Kidney capillary endothelial cell (primary cell): ENCODE results near the gene DCTN1.
"Not testable (repeated sequence)": the region's sequence is repeated elsewhere in the genome, so short reads cannot be mapped to it uniquely, and the experiment has no call there.

ENCODE experiments used
- DNase-seq: peaks from one replicate; pipeline ENCODE4 v3.0.0-alpha.2; 2018; ENCODE audit warnings: low spot score

Gene DCTN1

DNA sequence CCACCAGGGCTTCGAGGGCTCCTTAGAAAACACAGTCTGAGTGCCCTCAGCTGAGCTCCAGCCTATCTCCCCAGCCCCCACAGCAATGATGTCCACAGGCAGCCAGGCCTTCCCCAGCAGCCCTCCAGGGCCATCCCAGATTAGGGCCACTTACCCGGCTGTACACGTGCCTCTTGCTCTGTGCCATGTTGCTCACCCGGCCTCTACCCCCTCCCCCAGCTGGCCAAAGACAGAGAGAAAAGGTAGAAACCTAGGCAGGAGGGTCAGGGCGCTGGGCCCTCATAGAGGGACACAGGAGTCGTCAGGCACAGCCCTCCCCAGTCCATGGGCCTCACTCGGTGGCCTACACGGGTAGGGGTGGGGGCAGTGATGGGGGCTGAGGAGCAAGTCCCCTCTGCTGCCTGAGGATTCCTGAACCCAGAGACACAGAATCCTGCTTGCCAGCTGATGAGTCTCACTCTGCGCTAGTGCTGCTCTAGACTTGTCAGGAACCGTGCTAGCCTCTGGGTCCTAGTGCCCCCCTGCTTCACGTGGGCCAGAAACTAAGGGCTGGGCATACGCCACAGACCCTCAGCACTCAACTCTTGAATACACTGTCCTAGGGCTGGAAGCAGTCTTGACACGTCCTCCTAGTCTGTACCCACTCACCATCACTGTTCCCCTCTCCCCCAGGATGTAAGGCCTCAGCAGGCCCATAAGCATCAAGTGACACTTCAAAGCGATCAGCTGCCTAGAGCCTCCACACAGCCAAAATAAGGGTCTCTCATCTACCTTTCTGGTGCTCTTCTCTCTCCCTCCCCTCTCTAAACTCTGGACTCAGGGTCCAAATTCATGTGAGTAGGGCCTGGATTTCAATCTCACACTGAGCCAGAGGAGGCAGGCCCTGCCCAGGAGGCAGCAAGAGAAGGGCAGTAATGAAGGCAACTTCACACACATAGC, at the start of gene DCTN1:
Gene DCTN1 (minus strand): TSS at position 461 of the 939 bp plus-strand sequence. CDS start 274 bp downstream, at position 187.
- DNase-seq, result peak; percentile 23

DNA sequence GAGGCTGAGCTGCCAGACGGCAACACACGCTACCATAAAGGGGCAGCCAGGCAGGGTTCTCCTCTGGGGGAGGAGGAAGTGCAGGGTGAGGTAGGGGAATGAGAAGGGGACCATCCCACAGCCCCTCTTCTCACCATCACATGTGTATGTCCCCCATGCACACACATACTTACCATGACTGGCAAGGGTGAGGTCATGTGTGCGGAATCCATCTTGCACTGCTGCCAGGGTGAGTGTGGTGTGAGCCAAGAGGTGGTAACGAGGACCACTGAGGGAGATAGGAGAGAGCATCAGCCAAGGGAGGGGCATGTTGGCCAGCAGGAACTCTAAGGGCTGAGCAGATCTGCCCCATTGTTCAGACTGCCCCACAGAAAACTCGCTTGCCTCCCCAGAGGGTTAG, 48.6 kb upstream of the DCTN1 start:
- DNase-seq, result no peak

DNA sequence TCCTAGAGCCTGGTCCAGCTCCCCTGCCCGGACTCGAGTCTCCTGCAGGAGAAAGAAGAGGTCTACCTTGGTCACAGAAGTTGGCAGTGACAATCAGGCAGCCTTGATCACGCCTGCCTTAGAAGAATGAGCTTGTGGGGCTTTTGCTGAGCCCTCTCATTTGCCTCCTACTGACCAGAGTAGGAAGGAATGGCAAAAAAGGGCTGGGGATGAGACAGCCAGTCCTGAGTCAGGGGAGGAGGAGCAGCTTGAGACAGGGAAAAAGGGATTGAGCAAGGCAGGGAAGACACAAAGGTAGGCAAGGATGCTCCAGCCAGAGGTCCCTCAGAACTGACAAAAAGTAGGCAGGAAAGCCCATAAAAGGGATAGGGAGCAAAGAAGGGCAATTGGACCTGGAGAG, 47.4 kb upstream of the DCTN1 start:
- no peak for DNase-seq

DNA sequence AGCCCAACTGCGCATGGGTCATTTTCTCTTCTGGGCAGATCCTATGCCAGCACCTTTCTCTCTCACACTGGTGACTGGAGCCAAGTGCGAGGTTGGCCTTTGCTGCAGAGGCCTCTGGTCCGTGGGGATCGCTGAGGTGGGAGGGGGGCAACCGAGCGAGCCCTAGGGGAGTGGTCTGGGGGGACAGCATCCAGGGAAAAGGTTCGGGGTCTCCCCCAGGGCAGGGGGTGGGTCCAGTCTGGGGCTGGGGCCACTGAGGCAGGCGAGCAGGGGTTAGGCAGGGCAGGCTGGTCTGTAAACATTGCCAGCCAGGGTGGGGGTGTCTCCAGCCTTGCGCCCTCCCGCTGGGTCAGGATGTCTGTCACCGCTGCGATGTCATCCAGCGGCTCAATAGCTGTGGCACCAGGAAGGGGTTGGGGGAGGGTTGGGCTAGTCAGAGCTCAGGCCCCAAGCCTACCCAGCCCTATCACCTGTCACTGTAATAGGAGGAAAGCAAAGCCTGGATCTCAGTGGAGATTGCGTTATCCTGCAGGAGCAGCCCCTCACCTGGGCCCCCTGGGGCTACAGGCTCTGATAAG, 46.2 kb upstream of the DCTN1 start:
- DNase-seq, result no peak

DNA sequence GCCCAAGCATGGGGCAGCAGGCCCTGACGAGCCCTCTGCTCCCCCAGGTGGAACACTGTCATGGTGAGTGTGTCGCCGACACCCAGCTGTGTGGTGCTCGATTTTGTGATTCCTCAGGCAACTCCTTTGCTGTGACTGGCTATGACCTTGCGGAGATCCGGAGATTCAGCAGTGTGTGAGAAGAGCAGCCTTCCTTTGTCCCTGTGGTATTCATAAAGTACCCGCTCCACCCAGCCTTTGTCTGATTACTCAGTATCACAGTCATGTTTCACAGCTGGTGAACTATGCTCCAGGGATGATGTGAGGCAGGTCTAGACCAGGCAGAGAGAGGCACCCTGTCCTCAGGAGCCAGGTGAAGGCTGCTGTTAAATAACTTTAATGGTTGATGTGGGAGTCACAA, 45.4 kb upstream of the DCTN1 start:
- DNase-seq, result no peak

- DNase-seq, result no peak
Measured at GRCh38 chr2:74424995-74425406, 44.9 kb upstream of the DCTN1 start.

- DNase-seq, result no peak
Measured at GRCh38 chr2:74424139-74424992, 44.3 kb upstream of the DCTN1 start.

GRCh38 chr2:74423231-74424095, 43.4 kb upstream of the DCTN1 start:
- no peak for DNase-seq

DNA sequence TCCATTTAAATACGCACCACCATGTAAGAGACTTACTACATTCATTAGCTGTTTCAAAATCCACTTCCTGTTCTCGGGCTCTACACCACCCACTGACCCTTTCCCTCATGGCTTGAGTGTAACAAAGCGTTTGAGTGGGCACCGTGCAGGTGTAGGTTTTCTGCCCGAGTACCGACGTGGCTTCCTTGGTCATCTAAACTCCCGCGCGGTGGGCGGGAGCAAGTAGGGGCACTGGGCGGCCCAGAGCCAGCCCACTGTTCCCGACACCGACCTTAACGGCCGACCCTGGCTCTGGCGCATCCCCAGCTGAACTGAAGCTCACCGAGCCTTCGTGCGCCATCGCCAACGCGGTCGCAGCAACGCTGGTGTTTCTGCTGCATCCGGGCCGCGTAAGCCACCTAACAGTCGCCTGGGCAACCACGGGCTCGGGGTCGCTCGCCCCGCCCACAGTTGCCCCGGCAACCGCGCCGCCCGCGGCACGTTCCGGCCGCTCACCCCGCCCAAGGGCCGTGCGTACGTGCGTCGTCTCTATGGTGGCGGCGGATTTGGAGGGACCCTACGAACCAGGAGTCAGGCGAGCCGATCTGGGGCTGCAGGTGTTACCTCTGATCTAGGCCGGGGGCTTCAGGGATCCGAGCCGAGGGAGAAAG, 41.2 kb upstream of the DCTN1 start, which contains the start of the genes C2orf81 and WDR54:
Gene C2orf81 (minus strand): TSS at position 399 of the 650 bp plus-strand sequence. CDS start 59 bp downstream, at position 340.
Gene WDR54 (plus strand): TSS at position 510 of the 650 bp plus-strand sequence. CDS start 424 bp downstream, outside the sequence.
- peak; percentile 89 for DNase-seq

DNA sequence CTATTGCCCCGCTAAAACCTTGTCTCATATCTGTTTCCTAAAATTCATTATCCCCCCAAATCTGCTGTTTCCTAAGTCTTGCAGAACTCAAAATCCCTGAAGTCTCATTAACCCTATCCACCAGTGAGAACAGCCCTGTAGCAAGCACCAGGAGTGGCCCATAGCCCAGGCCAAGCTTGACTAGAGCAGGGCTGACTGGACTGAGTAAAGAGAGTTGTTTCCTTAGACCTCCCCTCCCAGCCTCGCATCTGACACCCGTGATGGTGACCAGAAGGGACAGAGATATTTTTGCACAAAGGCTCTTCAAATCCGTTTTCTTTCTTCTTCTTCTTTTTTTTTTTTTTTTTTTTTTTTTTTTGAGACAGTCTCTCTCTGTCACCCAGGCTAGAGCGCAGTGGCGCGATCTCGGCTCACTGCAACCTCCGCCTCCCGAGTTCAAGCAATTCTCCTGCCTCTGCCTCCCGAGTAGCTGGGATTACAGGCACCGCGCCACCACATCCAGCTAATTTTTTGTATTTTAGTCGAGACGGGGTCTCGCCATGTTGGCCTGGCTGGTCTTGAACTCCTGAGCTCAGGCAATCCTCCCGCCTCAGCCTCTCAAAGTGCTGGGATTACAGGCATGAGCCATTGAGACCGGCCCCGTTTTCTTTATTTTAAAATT, 40.5 kb upstream of the DCTN1 start:
- DNase-seq, result not testable (repeated sequence)

DNA sequence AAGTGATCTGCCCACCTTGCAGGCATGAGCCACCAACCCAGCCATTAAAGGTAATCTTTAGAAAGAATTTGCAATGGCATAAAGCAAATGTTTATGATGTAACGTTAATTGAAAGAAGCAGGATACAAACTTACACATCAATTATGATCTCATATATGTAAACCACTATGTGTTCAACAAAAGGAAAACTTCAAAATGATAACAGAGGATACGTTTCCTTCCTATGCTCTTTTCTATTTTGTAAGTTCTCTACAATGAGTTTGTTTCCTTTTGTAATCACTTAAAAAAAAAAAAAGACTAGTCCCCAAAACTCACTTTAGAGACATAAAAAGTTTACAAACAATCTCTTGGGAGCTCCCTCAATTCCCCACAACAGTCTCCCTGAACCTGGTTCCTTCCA, 39.9 kb upstream of the DCTN1 start:
- DNase-seq, result no peak

DNA sequence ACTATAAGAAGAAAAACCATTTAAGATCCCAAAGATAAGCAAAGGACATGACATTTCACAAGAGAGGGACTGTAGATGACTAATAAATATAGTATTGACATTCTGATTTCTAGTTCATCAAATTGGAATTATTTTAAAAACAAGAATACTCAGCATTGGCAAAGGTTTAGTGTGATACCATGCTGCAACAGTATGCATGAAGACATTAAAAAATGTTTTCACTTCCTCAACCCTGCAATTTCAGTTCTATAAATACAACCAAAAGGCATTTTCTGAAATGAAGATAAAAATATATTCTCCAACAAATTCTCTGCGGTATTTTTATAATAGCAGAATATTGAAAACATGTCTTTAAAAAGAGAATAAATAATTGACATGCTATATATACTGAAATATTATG, 39.2 kb upstream of the DCTN1 start:
- DNase-seq, result no peak

DNA sequence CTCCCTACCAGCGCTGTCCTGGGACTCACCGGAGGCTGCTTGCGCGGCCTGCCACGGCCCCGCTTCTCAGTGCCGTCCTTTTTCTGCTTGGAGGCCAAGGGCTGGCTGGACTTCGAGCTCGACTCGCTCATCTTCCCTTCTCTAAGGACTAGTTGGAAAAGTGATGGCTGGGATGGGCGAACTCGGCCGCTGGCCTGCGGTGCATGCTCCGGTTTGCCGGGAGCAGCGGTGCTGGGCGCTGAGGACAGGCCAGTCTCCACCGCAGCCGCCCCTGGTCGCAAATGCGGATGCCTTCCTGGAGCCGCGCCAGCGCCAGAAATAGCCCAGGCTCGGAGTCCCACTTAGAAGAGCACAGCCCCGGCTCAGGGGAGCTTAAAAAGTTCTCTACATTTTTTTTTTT, 38.2 kb upstream of the DCTN1 start:
- DNase-seq, result no peak

GRCh38 chr2:74417763-74418162, 37.7 kb upstream of the DCTN1 start:
- no peak for DNase-seq

GRCh38 chr2:74417197-74417596, 37.1 kb upstream of the DCTN1 start:
- no peak for DNase-seq

- no peak for DNase-seq
Measured at GRCh38 chr2:74416778-74417177, 36.7 kb upstream of the DCTN1 start.

- no peak for DNase-seq
Measured at GRCh38 chr2:74415762-74416395, 35.8 kb upstream of the DCTN1 start.

DNA sequence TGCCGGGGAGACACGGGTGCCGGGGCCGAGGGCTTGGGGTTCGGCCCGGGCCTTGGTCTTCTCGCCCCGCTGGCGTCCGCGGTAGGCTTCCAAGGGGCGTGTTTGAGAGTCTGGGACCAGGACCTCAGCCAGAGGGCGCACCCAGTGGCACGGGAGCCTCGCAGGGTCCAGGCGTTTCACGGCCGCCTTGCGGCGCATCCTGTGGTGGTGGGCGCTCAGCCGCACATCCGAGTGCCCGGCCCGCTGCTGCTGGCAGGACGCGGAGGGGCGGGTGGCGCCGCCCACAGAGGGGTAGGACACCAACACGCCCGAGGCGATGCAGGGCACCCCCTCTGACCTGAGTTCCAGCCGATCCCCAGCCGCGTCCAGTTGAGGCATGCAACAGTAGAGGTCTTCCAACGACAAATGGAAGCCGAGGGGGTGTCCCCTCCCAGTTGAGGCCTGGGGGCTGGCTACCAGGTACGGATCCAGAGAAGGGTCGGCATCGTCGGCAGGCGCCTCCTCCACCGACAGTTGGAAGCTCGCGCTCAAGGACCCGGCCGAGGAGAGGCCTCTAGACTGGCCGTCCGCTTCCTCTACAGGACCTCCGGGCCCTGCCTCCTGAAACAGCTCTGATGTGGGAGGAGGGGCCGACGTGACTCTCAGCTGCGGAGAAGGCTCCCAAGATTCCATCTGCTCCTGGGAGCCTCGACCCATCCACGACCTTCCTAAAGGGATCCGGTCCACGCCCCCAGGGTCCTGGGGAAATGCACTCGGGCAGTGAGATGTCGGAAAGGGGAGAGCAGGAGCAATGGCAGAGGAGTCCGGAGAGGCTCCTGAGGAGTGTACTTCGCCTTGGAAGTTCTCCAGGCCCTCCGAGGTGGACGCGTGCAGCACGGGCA, 35.0 kb upstream of the DCTN1 start:
- DNase-seq, result peak; percentile 44

- DNase-seq, result no peak
Measured at GRCh38 chr2:74414441-74414840, 34.3 kb upstream of the DCTN1 start.
